NCI-H187 (cell line): Measurements from ENCODE around the gene FNDC3B.

ENCODE experiments used
- DNase-seq, 2 experiments: peaks; one replicate each; lab custom pipeline; 2025; lab: John Stamatoyannopoulos, UW

Gene FNDC3B

DNA sequence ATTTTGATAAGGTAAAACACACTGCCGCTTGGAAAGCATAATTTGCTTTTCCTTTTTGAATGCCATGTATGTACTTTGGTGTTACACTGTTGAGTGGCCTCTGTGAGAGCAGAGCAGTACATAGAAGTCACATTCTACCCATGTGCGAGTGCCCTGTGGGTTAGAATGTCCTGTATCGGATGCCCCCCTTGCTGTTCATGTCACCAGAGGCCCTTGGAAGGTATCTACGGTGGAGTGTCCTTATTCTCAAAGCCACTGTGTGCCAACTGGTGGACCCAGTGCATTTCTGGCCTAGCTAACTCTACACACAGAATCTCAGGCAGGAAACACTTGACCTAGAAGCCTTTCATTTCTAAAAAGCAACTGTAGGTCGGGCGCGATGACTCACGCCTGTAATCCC is 271.8 kb downstream of the FNDC3B start:
- DNase-seq, result no peak

DNA sequence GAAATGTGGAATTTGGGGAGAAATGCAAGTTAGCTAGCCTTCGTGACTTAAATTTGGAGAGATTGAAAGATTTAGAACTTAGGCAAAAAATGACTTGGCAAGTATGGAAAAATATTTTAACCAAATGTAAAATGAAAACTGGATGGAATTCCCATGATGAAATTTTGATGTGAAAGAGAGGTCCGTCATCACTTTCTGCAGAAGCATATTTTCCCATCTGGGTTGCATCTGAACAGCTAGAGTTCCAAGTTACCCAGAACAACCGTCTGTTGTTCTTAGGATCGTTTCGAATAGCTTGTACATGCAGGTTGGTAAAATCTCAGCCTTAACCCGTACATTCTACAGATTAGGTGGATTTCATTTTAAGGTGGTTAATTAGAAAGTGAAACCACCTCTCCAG is 272.6 kb downstream of the FNDC3B start:
- DNase-seq, result no peak

- DNase-seq, result no peak
Observed at GRCh38 chr3:172312711-172313110, 273.3 kb downstream of the FNDC3B start.

DNA sequence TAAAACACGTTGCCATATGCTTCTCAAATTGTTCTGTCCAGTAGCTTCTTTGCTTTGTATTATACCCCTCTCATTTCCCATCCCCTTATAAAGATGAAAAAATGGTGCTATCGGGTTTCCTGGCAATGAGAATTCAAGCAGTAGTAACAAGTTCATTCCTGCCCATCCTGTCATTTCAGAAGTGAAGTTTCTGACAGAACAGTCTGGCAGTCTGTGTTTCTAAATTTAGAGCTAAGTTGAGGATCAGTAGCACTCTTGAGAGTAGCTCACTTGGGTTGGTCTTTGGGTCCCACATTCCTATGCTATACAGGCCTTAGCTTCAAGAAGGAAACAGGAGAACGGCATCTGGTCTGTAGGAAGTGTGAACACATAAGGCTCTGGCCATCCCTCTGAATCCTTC is 274.3 kb downstream of the FNDC3B start:
- DNase-seq, result no peak

- DNase-seq, result no peak
Observed at GRCh38 chr3:172314591-172315160, 275.3 kb downstream of the FNDC3B start.

DNA sequence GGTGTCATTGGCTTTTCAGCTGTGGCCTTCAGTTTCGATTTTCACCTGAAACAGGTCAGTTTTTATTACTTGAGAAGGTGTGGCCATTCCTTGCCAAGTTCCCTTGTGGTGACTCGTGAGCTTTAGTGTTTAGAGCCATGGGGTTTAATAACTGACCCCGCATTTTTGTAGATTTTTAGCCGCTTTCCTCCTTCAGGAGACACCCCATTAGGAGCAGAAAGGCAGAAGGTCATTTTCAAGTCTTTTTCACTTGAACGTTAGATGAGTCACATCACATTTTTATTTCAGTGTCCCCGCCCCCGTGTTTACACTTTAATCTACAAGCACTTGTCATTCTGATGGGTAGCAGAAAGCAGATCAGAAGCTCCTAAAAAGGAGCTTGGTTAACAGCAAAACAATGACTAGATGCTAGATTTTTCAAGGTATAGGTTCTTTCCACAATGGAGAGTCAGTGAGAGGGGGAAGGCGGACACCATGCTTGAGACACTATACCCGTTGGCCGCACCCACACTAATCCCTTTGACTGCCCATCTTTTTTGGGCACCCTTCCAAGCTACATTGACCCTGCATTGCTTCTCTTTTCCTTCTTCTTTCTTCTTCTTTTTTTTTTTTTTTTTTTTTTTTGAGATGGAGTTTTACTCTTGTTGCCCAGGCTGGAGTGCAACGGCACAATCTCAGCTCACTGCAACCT is 276.2 kb downstream of the FNDC3B start:
- DNase-seq, result no peak

GRCh38 chr3:172316758-172317157 is 277.4 kb downstream of the FNDC3B start:
- DNase-seq, result no peak

GRCh38 chr3:172317481-172317880 is 278.1 kb downstream of the FNDC3B start:
- DNase-seq, result no peak

DNA sequence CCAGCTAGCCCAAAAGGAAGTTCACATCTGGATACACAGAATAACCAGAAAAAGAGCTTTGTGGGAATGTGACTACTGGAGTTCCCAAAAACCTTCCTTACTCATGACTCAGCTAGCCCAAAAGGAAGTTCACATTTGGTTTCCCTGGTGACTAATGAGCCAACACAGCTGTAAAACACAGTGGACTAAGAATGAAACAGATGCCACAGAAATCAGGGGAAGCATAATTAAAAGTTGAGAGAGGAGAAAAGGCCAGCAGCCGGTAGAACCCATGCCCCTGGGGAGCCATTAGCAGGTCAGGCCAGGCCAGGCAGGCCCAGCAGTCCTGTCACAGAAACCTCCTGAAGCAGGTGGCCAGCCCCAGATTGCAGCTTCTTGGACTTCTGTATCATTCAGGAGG is 278.6 kb downstream of the FNDC3B start:
- DNase-seq, result no peak

DNA sequence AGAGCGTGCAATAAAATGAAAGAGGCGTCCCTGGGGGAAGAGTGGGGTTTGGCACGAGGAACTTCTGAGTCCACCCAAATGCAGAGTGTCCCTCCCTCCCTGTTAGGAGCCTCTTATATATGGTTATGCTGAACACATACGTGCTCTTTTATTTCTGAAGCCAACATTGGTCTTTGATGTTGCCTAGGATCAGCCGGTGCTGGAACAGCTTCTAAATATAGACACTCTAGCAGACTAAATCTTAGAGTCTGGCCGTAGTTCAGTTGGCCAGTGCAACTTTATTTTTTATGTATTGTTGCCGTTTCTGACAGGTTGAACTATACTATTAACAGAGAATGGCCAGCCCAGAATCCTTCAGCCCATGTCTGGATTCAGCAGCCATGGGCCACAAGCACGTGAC is 280.2 kb downstream of the FNDC3B start:
- DNase-seq, result no peak

DNA sequence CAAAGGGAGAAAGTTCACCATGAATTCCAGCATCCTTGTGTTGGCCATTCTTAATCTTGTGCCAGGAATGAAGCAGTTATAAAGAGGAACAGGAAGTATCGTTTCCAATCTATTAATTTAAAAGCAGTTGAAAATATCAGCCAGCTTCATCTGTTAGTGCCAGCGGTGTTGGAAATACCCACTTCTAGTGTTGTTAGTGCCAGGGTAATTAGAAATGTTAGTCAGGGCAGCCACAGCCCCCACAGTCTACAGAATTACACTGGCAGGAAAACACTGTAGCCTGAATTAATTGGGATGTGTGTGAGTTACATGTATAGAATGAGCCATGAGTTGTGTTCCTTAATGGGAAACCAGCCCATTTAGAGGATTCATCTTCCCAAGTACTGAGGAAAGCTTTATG is 281.1 kb downstream of the FNDC3B start:
- DNase-seq, result no peak

GRCh38 chr3:172321035-172321434 is 281.7 kb downstream of the FNDC3B start:
- no peak for DNase-seq

DNA sequence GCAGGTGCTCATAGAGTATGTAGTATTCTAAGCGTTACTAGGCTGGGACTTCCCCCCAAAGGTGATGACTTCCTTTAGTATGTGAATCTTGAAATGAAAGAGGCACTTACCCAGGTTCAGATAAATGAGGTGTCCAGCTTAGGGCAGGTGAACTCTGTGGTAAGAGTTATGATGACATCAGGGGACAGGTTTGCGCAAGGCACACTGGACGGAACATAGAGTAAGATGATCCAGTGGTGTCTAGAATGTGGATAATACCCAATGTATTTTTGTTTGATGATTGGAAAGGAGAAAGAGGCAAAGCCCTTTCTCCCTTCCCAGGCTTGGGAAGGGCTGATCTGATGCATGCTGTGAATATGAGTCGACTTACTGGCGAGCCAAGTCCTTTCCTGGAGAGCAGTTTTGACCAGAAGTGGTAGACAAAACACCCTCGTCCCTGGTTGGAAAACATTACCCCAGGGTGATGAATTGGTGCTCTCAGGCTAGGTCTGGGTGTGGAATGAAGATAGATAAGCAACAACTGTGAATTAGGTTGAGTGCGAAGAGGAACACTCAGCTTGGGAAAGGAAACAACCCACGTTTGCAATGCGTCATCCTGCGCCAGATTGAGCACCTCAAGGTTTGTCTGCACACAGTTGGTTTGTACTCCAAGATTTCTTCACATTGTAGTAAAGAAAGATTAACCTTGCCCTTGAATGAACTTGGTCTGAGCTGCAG is 284.7 kb downstream of the FNDC3B start:
- no peak for DNase-seq

- DNase-seq, result no peak
Observed at GRCh38 chr3:172324611-172325203, 285.3 kb downstream of the FNDC3B start.

GRCh38 chr3:172325461-172325860 is 286.1 kb downstream of the FNDC3B start:
- DNase-seq, result no peak

- DNase-seq, result no peak
Observed at GRCh38 chr3:172326993-172327392, 287.6 kb downstream of the FNDC3B start.

DNA sequence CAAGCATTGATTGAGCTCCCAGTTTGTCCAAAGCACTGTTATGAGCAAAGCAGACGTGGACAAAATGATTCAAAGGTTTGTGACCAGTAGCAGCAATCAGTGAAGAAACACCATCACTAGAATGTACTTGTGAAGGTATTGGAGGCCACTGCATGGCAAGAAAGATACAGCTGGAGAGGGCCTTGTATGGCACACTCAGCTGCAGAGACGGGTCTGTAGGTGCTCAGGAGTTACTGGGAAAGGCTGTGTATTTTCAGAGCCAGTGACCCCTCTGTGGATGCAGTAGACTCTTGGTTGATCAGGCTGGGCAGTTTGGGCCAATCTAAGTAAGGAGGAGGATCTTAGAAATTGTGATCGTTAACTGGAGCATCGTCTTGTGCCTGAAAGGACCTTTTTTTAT is 288.9 kb downstream of the FNDC3B start:
- no peak for DNase-seq

- no peak for DNase-seq
Observed at GRCh38 chr3:172329070-172329469, 289.7 kb downstream of the FNDC3B start.

GRCh38 chr3:172330413-172330812 is 291.0 kb downstream of the FNDC3B start:
- no peak for DNase-seq

GRCh38 chr3:172332256-172333041 is 293.1 kb downstream of the FNDC3B start:
- no peak for DNase-seq

- DNase-seq, result no peak
Observed at GRCh38 chr3:172333042-172333377, 293.6 kb downstream of the FNDC3B start.

GRCh38 chr3:172333692-172334457 is 294.5 kb downstream of the FNDC3B start:
- DNase-seq, result no peak
